AG09319 (cell line): Measurements from ENCODE around the gene TMPRSS4.

Experiments used
- DNase-seq: peaks from one replicate; pipeline ENCODE4 v3.0.0-alpha.2; 2010; ENCODE audit warnings: low read depth; ENCODE audit errors: extremely low read depth
- TF ChIP-seq, protein P1 (sequence below): IDR thresholded peaks from 2 replicates; pipeline ENCODE4 v1.5.1; 2011; ENCODE audit warnings: low read depth, mild to moderate bottlenecking, inconsistent platforms, low read length, moderate library complexity

TMPRSS4 gene

DNA sequence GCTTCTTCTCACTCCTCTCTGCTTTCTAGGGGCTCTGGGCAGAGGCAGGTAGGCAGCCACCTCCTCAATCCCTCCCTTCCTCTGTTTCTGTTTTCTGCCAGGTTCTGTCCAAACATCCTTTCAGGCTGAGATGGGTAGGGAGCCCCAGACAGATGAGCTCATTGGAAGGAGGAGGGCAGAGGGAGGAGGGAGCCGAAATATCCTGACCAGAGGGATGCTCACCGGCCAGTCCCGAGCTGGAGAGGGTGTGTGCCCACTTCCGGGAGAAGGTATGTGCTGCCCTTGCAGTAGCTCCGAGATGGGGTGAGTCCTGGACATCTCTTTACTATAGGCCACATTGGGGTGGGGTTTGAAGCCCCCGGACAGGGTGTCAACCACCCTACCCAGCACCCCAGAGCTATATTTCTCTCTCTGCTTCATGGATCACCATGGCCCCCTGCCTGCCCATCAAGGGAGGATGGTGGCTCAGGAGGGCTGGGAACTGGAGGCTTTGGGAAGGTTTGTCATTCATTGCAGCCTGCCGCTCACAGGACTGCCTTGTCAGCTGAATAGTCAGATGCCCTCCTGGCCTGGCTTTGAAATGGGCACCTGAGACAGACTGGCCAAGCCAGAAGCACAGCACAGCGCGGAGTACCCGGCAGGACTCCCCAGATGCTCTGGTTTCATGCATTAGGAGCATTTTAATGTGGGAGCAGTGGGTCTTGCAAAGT, 80.5 kb downstream of the TMPRSS4 start:
- TF ChIP-seq, protein P1, sequence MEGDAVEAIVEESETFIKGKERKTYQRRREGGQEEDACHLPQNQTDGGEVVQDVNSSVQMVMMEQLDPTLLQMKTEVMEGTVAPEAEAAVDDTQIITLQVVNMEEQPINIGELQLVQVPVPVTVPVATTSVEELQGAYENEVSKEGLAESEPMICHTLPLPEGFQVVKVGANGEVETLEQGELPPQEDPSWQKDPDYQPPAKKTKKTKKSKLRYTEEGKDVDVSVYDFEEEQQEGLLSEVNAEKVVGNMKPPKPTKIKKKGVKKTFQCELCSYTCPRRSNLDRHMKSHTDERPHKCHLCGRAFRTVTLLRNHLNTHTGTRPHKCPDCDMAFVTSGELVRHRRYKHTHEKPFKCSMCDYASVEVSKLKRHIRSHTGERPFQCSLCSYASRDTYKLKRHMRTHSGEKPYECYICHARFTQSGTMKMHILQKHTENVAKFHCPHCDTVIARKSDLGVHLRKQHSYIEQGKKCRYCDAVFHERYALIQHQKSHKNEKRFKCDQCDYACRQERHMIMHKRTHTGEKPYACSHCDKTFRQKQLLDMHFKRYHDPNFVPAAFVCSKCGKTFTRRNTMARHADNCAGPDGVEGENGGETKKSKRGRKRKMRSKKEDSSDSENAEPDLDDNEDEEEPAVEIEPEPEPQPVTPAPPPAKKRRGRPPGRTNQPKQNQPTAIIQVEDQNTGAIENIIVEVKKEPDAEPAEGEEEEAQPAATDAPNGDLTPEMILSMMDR = no peak
- DNase-seq = no peak

DNA sequence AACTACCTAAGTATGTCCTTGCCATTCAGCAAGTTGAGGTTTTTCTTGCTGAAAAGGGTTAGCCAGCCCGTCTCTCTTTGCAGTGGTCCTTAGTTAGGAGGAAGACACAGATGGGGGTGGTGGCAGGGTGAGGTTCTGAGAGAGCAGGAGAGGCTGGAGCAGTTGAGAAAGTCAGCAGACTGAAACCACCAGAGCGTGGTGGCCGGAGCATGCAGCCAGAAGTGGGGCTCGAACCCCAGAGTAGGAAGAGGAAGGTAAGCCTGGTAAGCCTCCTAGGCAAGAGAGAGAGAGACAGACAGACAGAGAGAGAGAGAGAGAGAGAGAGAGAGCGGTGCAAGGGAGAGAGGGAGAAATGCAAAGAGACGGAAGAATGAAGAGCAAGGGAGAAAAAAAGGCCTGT, 84.9 kb downstream of the TMPRSS4 start:
- no peak for DNase-seq
- TF ChIP-seq, protein P1 = no peak

DNA sequence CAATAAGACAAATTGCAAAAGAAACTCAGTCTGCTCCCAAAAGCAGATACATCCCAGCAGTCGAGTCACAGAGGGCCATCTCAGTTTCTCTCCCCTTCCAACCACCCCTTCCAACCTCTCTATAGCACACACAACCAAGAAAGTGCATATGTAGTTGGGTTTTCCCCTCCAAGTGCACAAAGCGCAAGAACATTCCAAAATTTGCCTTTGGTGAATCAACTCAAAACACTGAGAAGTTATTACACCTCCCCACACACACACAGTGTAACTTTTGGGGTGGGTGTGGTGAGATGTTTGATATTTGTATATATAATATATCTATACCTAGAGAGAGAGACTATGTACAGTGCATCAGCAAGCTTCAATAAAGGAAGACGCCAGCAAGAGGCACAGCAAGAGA, 86.0 kb downstream of the TMPRSS4 start:
- no peak for DNase-seq
- TF ChIP-seq, protein P1 = no peak

DNA sequence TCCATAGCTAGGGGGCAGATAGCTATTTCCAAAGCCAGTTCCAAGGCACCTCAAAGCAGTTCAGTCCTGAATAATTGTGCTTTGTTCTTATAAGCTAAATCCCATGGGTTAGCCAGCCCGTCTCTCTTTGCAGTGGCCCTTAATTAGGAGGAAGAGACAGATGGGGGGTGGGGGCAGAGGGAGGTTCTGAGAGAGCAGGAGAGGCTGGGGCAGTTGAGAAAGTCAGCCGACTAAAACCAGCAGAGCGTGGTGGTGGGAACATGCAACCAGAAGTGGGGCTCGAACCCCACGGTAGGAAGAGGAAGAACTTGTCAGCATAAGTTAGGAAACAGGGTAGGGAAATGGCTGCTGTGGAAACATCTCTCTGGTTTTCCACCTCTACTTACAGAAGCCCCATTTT, 86.6 kb downstream of the TMPRSS4 start:
- TF ChIP-seq, protein P1 = no peak
- no peak for DNase-seq

DNA sequence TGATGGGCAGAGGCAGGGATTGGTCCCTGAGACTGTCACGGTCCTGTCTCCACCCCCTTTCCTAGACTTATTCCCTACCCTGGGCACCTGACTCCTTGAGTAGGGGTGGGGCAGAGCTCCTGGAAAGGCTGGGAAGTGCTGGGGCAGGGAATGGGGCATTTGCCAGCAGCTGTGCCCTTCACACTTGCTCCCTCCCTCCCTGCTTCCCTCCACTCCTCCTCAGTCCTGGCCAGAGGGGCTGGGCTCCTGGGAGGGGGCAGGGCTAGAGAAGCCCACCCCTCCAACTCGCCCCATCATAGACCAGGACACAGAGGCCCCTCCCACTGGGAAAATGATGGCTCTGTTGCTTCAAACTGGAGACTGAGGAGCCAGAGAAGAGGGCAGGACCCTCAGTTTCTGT, 88.0 kb downstream of the TMPRSS4 start:
- DNase-seq = no peak
- TF ChIP-seq, protein P1 = no peak

DNA sequence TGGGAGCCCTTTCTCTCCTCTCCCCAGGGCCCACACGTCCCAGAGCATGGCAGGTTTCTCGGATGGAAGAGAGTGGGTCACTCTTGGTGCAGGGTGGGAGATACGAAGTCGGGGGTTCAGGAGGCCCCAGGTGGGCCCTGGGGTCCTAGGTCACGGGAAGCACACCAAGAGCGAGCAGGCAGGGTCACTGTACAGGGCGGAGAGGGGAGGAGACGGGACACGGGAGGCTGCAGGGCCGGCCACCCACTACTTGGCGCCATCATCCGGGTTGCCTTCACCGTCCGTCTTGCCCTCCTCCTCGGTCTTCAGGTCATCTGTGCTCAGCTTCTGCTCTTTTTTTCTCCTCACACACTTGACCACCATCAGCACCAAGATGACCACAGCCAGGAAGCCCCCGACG, 89.8 kb downstream of the TMPRSS4 start:
- no peak for DNase-seq
- TF ChIP-seq, protein P1 = no peak

DNA sequence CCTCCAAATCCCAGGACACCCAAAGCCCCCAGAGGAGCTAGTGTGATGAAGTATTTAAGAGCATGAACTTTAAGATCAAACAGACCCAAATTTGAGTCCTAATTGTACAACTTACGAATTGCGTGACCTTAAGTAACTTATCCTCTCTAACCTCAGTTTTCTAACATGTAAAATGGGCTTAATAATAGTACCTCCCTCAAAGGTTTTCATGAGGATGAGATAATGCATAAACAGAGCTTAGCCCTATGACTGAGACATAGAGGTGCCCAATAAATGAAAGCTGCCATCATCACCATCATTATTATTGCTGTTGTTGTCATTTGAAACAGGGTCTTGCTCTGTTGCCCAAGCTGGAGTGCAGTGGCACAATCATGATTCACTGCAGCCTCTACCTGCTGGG, 90.4 kb downstream of the TMPRSS4 start:
- TF ChIP-seq, protein P1 = no peak
- DNase-seq = no peak
